ENCODE data around the gene WWC2. TPM values are rescaled to one million over a fixed set of nuclear protein-coding genes. Genes with fewer than 3 reads are reported as not detected.

Gene WWC2
- total RNA-seq, 1 donor: 100 TPM

GRCh38 chr4:183082053-183082452 lies 17.0 kb upstream of the WWC2 start:
- no peak for DNase-seq (ENCODE audit: low read depth)
- no peak for TF ChIP-seq CTCF (IDR thresholded peaks at IDR 0.05; ENCODE audit: insufficient read depth, low read depth, low read length)
- no peak overlapping the region for H3K4me3 ChIP-seq (ENCODE audit: low read depth, low read length)

- H3K4me3 ChIP-seq (ENCODE audit: low read depth, low read length): no peak overlapping the region
- no peak for DNase-seq (ENCODE audit: low read depth)
- TF ChIP-seq CTCF (IDR thresholded peaks at IDR 0.05; ENCODE audit: insufficient read depth, low read depth, low read length): no peak
These were observed 4.5 kb upstream of the WWC2 start for GRCh38 chr4:183094393-183095198.

GRCh38 chr4:183095199-183095512 lies 3.9 kb upstream of the WWC2 start:
- DNase-seq (ENCODE audit: low read depth): no peak
- no peak overlapping the region for H3K4me3 ChIP-seq (ENCODE audit: low read depth, low read length)
- no peak for TF ChIP-seq CTCF (IDR thresholded peaks at IDR 0.05; ENCODE audit: insufficient read depth, low read depth, low read length)

- no peak overlapping the region for H3K4me3 ChIP-seq (ENCODE audit: low read depth, low read length)
- no peak for TF ChIP-seq CTCF (IDR thresholded peaks at IDR 0.05; ENCODE audit: insufficient read depth, low read depth, low read length)
- DNase-seq (ENCODE audit: low read depth): no peak
These were observed 2.6 kb upstream of the WWC2 start for GRCh38 chr4:183096276-183096965.

- DNase-seq (ENCODE audit: low read depth): no peak
- peak overlapping the region; percentile 91 for H3K4me3 ChIP-seq (ENCODE audit: low read depth, low read length)
- no peak for TF ChIP-seq CTCF (IDR thresholded peaks at IDR 0.05; ENCODE audit: insufficient read depth, low read depth, low read length)
These were observed 1.6 kb upstream of the WWC2 start for GRCh38 chr4:183097231-183098018.

- TF ChIP-seq CTCF (IDR thresholded peaks at IDR 0.05; ENCODE audit: insufficient read depth, low read depth, low read length): no peak
- DNase-seq (ENCODE audit: low read depth): peak; percentile 51
- peak overlapping the region; percentile 91 for H3K4me3 ChIP-seq (ENCODE audit: low read depth, low read length)
These were observed 886 bp upstream of the WWC2 start for GRCh38 chr4:183098019-183098722.

All from fibroblast of villous mesenchyme (primary cell).